Measurements from ENCODE around the gene SPINK6.

SPINK6 gene, protein sequence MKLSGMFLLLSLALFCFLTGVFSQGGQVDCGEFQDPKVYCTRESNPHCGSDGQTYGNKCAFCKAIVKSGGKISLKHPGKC

DNA sequence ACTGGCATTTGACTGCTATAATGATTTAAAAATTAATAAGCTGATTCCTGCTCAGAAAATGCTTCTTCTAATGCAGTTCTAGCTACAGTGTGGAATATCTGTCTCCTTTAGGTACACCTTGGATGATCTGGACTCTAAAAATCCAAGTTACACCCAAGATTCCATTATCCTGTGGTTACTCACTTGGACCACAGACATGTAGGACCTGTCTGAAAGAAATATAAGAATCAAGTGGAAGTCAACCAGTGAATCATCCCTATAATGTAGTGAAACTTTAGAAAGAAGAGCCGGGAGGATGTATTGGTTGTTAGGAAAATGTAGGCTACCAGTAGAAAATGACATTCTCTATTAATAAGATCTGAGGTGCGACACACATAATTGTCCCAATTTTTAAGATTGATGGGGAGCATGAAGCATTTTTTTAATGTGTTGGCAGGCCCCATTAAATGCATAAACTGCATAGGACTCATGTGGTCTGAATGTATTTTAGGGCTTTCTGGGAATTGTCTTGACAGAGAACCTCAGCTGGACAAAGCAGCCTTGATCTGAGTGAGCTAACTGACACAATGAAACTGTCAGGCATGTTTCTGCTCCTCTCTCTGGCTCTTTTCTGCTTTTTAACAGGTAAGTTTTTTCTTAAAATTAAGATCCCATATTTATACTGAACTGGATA lies at the start of gene SPINK6:
TSS of gene SPINK6 (plus strand) at position 512 of the 673 bp plus-strand sequence. CDS start at position 567, 55 bp downstream.
- no peak for DNase-seq (ENCODE audit: extremely low read depth, low read depth)
- TF ChIP-seq, protein P1, sequence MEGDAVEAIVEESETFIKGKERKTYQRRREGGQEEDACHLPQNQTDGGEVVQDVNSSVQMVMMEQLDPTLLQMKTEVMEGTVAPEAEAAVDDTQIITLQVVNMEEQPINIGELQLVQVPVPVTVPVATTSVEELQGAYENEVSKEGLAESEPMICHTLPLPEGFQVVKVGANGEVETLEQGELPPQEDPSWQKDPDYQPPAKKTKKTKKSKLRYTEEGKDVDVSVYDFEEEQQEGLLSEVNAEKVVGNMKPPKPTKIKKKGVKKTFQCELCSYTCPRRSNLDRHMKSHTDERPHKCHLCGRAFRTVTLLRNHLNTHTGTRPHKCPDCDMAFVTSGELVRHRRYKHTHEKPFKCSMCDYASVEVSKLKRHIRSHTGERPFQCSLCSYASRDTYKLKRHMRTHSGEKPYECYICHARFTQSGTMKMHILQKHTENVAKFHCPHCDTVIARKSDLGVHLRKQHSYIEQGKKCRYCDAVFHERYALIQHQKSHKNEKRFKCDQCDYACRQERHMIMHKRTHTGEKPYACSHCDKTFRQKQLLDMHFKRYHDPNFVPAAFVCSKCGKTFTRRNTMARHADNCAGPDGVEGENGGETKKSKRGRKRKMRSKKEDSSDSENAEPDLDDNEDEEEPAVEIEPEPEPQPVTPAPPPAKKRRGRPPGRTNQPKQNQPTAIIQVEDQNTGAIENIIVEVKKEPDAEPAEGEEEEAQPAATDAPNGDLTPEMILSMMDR (IDR thresholded peaks at IDR 0.05; ENCODE audit: low read depth, low read length): no peak

DNA sequence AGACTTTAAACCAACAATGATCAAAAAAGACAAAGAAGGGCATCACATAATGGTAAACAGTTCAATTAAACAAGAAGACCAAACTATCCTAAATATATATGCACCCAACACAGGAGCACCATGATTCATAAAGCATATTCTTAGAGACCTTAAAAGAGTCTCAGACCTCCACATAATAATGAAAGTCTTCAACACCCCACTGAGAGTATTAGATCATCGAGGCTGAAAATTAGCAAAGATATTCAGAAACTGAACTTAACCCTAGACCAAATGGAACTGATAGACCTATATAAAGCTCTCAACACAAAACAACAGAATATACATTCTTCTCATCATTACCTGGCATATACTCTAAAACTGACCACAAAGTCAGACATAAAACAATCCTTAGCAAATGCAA lies 46.2 kb upstream of the SPINK6 start:
- TF ChIP-seq, protein P1 (IDR thresholded peaks at IDR 0.05; ENCODE audit: low read depth, low read length): no peak
- DNase-seq (ENCODE audit: extremely low read depth, low read depth): no peak

DNA sequence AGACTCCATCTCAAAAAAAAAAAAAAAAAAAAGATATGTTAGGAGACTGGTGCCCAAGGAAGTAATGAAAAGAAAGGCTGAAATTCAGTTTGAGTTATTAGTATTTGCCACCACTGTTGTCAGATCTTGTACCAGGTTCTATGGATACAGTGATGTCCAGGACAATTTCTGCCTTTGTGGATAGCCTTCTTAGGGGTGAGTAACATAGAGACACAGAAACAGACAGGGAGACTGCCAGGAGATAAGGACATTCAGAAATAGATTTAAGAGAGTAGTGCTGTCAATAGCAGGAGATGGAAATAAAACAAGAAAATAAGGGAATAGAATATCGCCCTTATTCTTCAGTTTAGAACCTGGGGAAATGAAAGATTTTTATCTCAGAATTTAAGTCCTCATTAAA lies 40.8 kb upstream of the SPINK6 start:
- DNase-seq (ENCODE audit: extremely low read depth, low read depth): no peak
- TF ChIP-seq, protein P1 (IDR thresholded peaks at IDR 0.05; ENCODE audit: low read depth, low read length): no peak

DNA sequence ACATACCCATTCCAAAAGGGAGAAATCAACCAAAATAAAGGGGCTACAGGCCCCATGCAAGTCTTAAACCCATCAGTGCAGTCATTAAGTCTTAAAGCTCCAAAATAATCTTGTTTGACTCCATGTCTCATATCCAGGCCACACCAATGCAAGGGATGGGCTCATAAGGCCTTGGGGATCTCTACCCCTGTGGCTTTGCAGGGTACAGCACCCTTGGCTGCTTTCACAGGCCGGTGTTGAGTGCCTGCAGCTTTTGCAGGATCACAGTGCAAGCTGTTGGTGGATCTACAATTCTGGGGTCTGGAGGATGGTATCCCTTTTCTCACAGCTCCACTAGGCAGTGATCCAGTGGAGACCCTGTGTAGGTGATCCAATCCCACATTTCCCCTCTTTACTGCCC lies 39.5 kb upstream of the SPINK6 start:
- DNase-seq (ENCODE audit: extremely low read depth, low read depth): no peak
- TF ChIP-seq, protein P1 (IDR thresholded peaks at IDR 0.05; ENCODE audit: low read depth, low read length): no peak

DNA sequence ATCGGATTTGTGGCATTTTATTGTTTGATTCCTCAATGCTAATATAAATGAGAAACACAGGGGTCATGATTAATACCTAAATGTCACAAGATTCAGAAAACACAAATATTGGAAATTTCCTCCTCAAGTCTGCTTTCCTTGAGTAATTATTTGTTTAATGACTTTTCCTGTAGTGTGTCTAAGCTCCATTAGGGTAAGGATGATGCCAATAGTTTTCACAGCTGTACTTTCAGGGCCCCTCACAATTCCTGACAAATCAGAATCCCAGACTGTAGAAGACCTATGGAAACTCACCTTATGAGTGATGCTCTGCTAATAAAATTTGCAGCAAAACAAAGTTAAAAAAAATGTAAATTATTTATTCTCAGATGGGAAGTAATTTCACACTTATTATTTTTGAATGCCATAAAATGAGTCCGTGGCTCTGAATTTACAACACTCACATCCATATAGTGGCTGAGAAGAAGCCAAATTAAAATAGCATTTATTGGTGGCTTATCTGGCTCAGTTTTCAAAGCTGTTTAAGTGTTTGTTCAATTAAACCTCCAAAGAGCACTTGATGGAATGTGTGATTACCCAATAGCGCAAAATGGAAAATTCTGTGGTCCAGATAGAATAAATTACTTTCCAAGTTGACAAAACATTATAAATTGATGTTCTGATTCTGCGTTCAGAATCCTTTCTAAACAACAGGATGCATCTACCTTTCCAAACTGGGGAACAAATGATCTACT lies 36.1 kb upstream of the SPINK6 start:
- no peak for DNase-seq (ENCODE audit: extremely low read depth, low read depth)
- TF ChIP-seq, protein P1 (IDR thresholded peaks at IDR 0.05; ENCODE audit: low read depth, low read length): no peak

DNA sequence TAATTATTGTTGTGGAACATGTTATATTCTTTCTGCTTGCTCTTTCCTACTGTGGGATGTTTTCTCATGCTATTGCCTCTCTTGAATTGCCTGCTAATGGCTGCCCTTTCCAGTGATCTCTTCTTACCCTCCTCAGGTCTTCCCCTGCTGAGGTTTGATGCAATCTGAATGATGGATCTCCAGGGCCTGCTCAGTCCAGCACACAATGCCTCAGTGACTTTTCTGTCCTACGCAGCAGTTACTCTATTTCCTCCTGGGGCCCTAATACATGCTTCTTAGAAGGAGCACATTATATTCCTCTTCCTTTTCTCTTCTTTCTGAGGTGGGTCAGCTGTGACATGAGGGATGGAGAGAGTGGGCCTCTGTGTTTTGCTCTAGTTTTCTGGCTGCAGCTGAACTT lies 34.6 kb upstream of the SPINK6 start, which contains the start of gene SPINK14:
TSS of gene SPINK14 (plus strand) at position 301 of the 400 bp plus-strand sequence. CDS start 1,187 bp downstream, outside the sequence.
- TF ChIP-seq, protein P1 (IDR thresholded peaks at IDR 0.05; ENCODE audit: low read depth, low read length): no peak
- no peak for DNase-seq (ENCODE audit: extremely low read depth, low read depth)

DNA sequence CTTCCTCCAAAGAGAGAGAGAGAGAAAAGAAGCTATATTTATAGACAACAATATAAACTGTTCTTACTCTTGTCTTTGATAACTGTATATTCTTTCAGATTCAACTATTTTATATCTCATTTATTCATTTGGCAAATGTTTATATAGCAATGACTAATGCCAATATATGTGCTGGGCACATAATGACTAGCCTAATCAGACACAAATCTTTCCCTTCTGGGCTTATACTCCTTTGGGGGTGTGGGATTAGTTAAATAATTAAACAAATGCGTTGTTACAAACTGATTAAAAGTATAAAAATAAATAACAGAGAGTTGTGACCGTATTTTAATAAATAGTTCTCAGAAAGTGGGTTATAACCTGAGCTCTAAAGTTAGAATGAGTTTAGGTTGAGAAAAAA lies 30.5 kb upstream of the SPINK6 start:
- TF ChIP-seq, protein P1 (IDR thresholded peaks at IDR 0.05; ENCODE audit: low read depth, low read length): no peak
- DNase-seq (ENCODE audit: extremely low read depth, low read depth): no peak
